RCC 7860 (cell line): Measurements from ENCODE around the gene MGME1.
"Not testable (repeated sequence)": the region's sequence is repeated elsewhere in the genome, so short reads cannot be mapped to it uniquely, and the experiment has no call there.

Source experiments
- DNase-seq: peaks from one replicate; pipeline ENCODE4 v3.0.0-alpha.2; 2015; ENCODE audit warnings: low spot score
- FAIRE-seq: peaks from 2 replicates; lab custom pipeline; 2012; peaks lifted over from hg19 to GRCh38; lab: Jason Lieb, UNC

MGME1 gene

DNA sequence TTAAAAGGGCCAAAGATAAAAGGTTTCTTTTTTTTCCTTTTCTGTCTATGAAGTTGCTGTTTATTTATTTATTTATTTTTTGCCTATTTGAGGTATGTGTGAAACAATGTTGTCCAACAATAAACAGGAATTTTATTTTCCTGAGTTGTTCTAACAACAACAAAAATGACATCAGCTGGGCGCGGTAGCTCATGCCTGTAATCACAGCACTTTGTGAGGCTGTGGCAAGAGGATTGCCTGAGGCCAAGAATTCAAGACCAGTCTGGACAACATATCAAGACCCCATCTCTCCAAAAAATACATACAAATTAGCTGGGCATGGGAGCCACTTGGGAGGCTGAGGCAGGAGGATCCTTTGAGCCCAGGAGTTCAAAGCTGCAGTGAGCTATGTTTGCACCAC is 44.1 kb downstream of the MGME1 start:
- no peak for FAIRE-seq

DNA sequence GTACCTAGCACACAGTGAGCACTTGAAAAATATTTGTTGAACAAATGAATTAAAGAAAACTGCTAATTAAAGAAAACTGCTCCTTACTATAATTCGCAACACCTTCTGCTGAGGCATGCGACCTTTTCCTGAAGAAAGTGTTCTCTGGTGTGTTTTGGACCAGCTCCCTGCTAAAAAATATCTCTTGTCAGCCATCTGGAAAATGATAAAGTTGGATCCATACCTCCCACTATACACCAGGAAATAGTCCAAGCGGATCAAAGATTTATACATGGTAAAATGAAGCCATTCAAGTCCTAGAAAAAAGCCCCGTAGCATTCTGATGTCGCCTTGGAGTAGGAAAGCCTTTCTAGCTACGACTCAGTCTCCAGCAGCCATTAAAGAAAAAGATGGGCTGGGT is 45.6 kb downstream of the MGME1 start:
- DNase-seq (no peak), FAIRE-seq (no peak)

More for the DNA sequence above, 44.1 kb downstream of the MGME1 start:
- no peak for DNase-seq

DNA sequence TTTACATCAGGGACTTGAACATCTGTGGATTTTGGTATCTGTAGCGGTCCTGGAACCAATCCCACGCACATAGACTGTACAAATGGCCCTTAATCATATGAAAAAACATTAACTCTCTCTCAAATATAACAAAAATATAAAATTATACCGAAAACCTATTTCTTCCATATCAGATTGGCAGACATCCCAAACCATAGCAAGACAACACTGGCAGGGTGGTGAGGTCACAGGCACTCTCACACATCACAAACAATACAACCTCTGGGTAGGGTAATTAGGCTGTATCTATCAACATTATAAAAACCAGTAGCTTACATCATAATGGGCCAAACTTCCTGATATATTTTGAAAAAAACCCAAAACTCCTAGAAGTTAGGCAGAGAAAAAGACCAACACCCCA is 48.0 kb downstream of the MGME1 start:
- no peak for FAIRE-seq

DNA sequence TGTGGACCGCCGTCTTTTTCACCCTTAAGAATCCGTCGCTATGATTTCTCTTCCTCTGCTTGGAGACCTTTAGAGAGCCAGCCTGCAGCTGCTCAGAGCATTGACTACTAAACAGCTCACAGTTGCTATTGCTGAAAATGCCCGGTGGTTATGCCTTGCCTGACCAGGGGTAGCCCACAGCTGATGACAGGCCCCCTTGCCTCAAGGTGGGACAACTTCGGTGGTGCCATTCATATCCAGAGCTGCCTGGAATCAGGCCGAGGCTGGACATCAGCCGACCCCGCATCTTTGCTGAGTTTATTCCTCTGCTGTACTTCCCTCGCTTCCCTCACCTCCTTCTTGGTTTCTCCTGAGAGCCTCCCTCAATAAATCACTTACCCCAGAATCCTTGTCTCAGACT is 49.3 kb downstream of the MGME1 start:
- FAIRE-seq (no peak), DNase-seq (no peak)

More for the DNA sequence above, 48.0 kb downstream of the MGME1 start:
- DNase-seq = no peak

DNA sequence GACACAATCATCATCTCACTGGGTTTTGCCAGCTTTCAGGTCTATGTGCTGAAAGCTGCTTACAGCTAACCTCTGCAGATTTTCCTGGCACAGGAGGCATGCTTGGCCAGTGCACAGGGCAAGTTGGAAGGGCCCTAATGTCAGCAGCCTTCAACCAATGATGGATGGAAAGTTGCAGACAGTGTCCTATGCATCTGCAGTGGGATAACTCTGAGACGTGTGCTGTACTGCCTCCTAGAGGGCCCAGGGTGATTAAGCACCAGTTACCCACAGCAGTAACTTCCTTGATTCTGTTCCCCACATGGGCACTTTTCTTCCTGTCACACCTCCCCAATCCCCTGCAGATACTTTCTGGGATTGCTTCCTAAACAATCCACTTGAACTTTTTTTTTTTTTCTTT is 50.2 kb downstream of the MGME1 start:
- DNase-seq = no peak
- no peak for FAIRE-seq

DNA sequence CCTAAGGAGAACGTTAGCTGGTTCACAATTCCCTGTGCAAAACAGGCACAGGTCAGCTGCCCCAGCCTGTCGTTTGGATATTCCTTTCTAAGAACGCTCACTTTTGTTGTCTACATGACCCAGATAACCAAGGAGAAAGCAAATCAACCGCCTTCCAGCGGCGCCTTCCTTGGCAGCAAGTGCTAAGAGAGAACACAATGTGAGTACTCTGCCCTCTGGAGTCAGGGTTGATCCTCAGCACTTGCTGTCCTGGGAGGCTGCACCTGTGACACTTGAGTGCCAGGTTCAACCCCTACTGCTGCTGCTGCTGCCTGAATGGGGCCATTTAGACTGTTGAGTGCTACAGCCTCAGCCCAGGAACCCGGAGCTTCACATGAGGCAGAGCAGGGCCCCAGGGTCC is 52.1 kb downstream of the MGME1 start:
- FAIRE-seq = no peak
- no peak for DNase-seq

DNA sequence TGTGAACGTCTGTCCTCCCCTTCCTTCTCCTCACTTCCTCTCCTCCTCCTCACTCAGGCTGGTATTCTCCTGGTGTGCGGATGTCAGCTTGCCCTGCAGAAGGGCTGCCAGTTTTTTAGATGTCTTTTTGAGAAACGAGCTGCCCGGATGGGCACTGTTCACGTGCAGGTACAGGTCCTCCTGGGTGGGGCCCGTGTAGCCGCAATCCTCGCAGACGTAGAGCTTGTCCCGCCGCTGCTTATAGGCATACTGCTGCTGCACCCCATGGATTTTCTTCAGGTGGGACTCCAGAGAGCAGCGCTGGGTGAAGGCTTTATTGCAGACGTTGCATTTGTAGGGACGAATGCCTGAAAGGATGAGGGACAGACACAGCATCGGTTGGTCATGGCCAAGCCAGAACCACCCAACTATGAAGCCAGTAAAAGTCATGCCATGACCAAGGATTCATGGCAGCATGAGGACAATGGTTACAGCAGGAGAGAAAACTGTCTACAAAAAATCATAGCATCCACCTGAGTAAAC is 55.8 kb downstream of the MGME1 start:
- DNase-seq (no peak), FAIRE-seq (no peak)

DNA sequence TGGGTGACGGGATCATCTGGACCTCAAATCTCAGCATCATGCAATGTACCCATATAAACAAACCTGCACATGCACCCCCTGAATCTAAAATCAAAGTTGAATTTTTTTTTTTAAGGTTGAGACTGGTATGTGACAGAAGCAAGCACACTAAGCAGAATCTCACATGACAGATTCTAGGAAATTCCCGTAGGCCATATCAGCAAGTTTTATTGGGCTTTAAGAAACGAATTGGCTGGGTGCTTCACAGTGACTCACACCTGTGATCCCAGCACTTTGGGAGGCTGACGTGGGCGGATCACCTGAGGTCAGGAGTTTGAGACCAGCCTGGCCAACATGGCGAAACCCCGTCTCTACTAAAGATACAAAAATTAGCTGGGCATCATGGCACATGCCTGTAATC is 58.2 kb downstream of the MGME1 start:
- not testable (repeated sequence) for FAIRE-seq, DNase-seq

DNA sequence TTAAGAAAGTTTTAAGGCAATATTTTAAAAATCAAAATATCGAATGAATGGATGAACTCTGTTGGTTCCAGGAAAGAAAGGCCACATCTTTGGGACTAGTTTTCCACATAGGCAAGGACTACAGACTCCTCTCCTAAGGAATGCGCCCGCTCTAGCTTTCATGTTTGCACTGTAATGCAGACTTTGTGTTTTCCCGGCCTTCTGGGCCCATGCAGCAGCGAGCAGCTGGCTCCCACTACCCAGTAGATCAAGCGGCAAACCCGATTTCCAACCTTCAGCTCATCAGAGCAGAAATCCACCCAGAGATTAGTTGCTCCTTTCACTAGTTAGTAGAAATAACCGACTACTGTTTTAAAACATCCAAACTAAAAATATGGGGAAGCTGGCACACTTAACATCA is 61.2 kb downstream of the MGME1 start:
- DNase-seq (no peak), FAIRE-seq (no peak)

DNA sequence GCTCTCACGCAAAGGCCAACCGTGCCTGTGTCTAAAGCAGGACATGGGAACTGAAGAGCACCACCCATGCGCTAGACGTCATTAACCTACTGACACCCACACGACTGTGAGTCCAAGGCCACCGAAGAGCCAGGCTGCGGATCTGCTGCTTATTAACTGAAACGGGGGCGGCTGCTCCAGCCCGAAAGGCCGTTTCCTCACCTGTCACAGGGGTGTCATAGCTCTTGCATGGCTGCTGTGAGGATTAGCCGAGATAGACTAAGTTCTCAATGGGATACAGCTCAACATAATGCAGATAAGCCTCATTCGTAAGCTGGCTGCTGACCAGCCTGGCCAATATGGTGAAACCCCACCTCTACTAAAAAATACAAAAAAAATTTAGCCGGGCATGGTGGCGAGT is 62.2 kb downstream of the MGME1 start:
- no peak for DNase-seq

DNA sequence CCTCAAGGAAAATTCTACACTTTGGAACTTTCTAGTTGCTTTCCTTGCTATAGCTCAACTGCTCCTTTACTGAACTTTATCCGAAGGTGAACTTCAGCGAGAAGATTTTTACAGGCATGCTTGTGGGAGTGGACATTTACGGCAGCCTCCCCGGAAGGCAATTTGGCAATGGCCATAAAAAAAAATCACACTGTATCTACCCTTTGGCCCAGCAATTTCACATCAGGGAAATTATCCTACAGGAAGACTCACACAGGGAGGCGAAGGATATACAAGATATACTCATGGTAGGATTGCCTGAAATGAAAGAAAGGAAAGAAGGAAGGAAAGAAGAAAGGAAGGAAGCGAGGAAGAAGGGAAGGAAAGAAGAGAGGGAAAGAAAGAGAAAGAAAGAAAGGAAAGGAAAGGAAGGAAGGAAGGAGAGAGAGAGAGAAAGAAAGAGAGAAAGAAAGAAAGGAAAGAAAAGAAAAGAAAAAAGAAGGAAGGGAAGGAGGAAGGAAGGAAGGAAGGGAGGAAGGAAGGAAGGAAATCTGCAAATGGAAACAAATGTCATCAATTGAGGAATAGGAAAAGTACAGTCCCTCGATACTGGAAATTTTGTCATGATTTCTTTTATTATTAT is 63.2 kb downstream of the MGME1 start:
- DNase-seq (no peak), FAIRE-seq (no peak)

More for the DNA sequence above, 62.2 kb downstream of the MGME1 start:
- no peak for FAIRE-seq

DNA sequence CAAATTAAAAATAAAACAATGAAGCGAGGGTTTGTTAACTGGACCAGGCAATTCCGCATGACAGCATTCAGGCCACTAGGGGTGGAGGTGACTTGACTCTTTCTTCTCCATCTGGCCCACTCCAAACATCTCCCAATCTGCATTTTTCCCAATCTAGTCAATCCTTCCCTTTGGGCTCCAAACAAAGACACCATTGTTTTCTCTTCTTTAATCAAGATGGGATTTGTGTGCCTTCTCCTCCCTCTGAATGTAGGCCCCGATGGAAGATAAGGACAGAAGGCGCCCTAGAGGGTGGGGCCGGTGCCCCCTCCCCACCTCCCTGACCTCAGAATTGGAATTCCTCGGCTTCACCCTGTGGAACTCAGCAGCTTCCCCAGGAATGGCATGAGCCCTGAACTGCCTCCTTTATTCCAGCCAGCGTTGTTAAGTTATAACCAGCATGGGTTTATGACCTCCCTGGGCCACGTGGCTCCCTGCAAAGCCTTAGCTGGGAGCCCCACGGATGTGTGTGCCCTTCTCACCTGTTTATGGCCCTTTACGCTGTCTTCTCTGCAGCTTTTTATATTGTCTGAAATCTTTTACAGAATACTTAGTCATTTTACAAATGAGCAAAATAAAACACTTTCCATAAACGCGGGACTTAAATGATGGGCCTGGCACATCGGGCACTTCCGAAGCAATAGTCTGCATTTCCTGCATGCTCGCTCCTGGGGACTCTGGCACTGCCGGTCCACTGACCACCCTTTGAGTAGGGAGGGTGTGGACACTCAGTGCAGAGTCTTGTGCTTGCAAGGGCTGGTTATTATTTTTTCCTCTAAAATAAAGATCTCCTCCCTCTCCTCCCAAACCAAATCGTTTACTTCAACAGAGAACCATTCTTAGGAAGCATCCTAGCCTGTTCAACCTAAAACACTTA is 64.4 kb downstream of the MGME1 start:
- DNase-seq = no peak
- no peak for FAIRE-seq

DNA sequence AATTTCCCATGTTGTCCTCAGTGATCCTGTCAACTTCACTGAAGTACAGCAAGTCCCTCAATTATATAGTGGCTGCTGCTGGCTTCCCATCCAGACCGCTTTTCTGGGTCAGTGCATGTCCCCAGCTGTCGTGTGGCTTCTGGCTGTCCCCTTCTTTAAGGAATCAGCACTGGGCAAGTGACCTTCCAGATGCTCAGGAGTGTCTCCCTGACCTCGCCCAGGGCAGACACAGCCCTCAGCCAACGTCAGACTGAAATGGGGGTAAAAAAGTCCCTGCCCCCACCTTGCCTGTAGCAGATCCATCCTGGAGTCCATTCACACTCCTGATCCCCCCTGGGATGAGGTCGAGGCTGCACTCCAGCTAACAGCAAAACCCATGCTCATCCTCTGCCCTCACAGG is 65.2 kb downstream of the MGME1 start:
- DNase-seq = no peak
- FAIRE-seq = no peak

DNA sequence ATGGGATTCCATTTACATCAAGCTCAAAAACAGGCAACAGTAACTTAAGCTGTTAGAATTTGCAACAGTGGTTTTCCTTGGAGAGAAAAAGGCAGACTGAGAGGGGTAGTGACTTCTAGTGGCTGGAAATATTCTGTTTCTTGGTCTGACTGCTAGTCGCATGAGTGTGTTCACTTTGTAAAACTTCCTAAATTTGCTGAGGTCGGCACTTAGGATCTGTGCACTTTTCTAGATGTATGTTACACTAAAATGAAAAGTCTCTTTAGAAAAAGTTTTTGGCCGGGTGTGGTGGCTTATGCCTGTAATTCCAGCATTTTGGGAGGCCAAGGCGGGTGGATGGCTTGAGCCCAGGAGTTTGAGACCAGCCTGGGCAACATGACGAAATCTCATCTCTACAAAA is 70.2 kb downstream of the MGME1 start:
- FAIRE-seq = no peak
- DNase-seq = no peak
